ENCODE results near the gene CYCS.

The CYCS gene

GRCh38 chr7:25125137-25125946 lies at the start of gene CYCS:
CYCS (minus strand) TSS chr7:25125260; CDS start chr7:25124119, 1,141 bp downstream.
- DNase-seq (ENCODE audit: low spot score), result peak; percentile 99

- no peak for DNase-seq (ENCODE audit: low spot score)
Observed at GRCh38 chr7:25173184-25173583, 48.1 kb upstream of the CYCS start.

- no peak for DNase-seq (ENCODE audit: low spot score)
Observed at GRCh38 chr7:25171516-25171915, 46.5 kb upstream of the CYCS start.

GRCh38 chr7:25171071-25171470 lies 46.0 kb upstream of the CYCS start:
- DNase-seq (ENCODE audit: low spot score), result no peak

- no peak for DNase-seq (ENCODE audit: low spot score)
Observed at GRCh38 chr7:25169683-25170082, 44.6 kb upstream of the CYCS start.

GRCh38 chr7:25168145-25168544 lies 43.1 kb upstream of the CYCS start:
- no peak for DNase-seq (ENCODE audit: low spot score)

- DNase-seq (ENCODE audit: low spot score), result no peak
Observed at GRCh38 chr7:25167262-25167843, 42.3 kb upstream of the CYCS start.

GRCh38 chr7:25159983-25160596 lies 35.0 kb upstream of the CYCS start:
- peak; percentile 67 for DNase-seq (ENCODE audit: low spot score)

- no peak for DNase-seq (ENCODE audit: low spot score)
Observed at GRCh38 chr7:25158966-25159365, 33.9 kb upstream of the CYCS start.

- no peak for DNase-seq (ENCODE audit: low spot score)
Observed at GRCh38 chr7:25151773-25152172, 26.7 kb upstream of the CYCS start.

GRCh38 chr7:25149836-25150235 lies 24.8 kb upstream of the CYCS start:
- no peak for DNase-seq (ENCODE audit: low spot score)

- DNase-seq (ENCODE audit: low spot score), result no peak
Observed at GRCh38 chr7:25148772-25149575, 23.9 kb upstream of the CYCS start.

GRCh38 chr7:25143763-25144162 lies 18.7 kb upstream of the CYCS start:
- no peak for DNase-seq (ENCODE audit: low spot score)

GRCh38 chr7:25139536-25139935 lies 14.5 kb upstream of the CYCS start:
- no peak for DNase-seq (ENCODE audit: low spot score)

- no peak for DNase-seq (ENCODE audit: low spot score)
Observed at GRCh38 chr7:25134358-25135010, 9.4 kb upstream of the CYCS start.

GRCh38 chr7:25132430-25132829 lies 7.4 kb upstream of the CYCS start:
- no peak for DNase-seq (ENCODE audit: low spot score)

GRCh38 chr7:25126751-25127150 lies 1.7 kb upstream of the CYCS start:
- no peak for DNase-seq (ENCODE audit: low spot score)

- peak; percentile 29 for DNase-seq (ENCODE audit: low spot score)
Observed at GRCh38 chr7:25124465-25125136, 459 bp downstream of the CYCS start.

GRCh38 chr7:25122373-25122772 lies 2.7 kb downstream of the CYCS start:
- peak; percentile 35 for DNase-seq (ENCODE audit: low spot score)

- no peak for DNase-seq (ENCODE audit: low spot score)
Observed at GRCh38 chr7:25121599-25121998, 3.5 kb downstream of the CYCS start.

- no peak for DNase-seq (ENCODE audit: low spot score)
Observed at GRCh38 chr7:25119102-25119501, 6.0 kb downstream of the CYCS start.

All from GM03348 (cell line).